HepG2 (cell line): ENCODE measurements around the gene RSPH9. TPM values are rescaled to one million over a fixed set of nuclear protein-coding genes. Genes with fewer than 3 reads are reported as not detected.

Experiments used
- ATAC-seq: fragments of 200-7000 bp; cut with Tn5 transposase; 3 replicates; pipeline ENCODE4 v1.9.1; 2020; ENCODE audit warnings: mild to moderate bottlenecking, moderate library complexity
- BruUV-seq: library from RNA; stranded (reverse); fragments of 400-500 nt; replicated peaks from 2 replicates; lab custom pipeline; 2021; lab: Mats Ljungman, UMichigan
- CTCF ChIA-PET: fragments of 300-600 bp; formaldehyde crosslinking; extraction: SDS; loops from one replicate; lab custom pipeline; 2021; ENCODE audit warnings: low total read pairs, inconsistent platforms, low intra/inter-chr PET ratio; lab: Yijun Ruan, JAX
- POLR2A ChIA-PET: fragments of 350-600 bp; sonication (Branson Sonifier 250); formaldehyde crosslinking; loops from one replicate; lab custom pipeline; 2020; ENCODE audit warnings: antibody characterized with exemption, inconsistent platforms; lab: Yijun Ruan, JAX
- DNase-seq: peaks from one replicate; pipeline ENCODE4 v3.0.0-alpha.2; 2015; ENCODE audit warnings: low spot score
- FAIRE-seq: peaks from 3 replicates; lab custom pipeline; 2011; peaks lifted over from hg19 to GRCh38; lab: Jason Lieb, UNC
- H2AFZ ChIP-seq: one replicate; pipeline ENCODE4 v1.6.1; 2011; ENCODE audit warnings: low read length, inconsistent platforms
- H3K27ac ChIP-seq: fragments of 300-600 bp; 3 replicates; pipeline ENCODE4 v1.8.0; 2011; ENCODE audit warnings: mixed run types, mild to moderate bottlenecking, mixed read lengths, low read length, inconsistent platforms; ENCODE audit not compliant: insufficient read depth; ENCODE audit errors: extremely low read length
- H3K27me3 ChIP-seq, 2 experiments: fragments of 200-600 bp in 1 of 2; 2 replicates in 1 of 2; 3 replicates in 1 of 2; pipeline versions ENCODE4 v1.6.0 to v1.8.0; 2011; ENCODE audit warnings: low read length in 2 of 2, mild to moderate bottlenecking in 2 of 2, moderate library complexity in 2 of 2, inconsistent platforms in 1 of 2; ENCODE audit not compliant: insufficient read depth in 2 of 2, control insufficient read depth in 1 of 2
- H3K36me3 ChIP-seq, 2 experiments: fragments of 200-600 bp in 1 of 2; replicated peaks in 1 of 2; 2 replicates in 1 of 2; 3 replicates in 1 of 2; pipeline versions ENCODE4 v1.5.1 to v1.8.0; 2011; ENCODE audit warnings: low read length in 2 of 2, inconsistent platforms in 1 of 2; ENCODE audit not compliant: insufficient read depth in 2 of 2, control insufficient read depth in 1 of 2
- H3K4me1 ChIP-seq: 2 replicates; pipeline ENCODE4 v1.5.1; 2012; ENCODE audit warnings: low read length, inconsistent platforms; ENCODE audit not compliant: insufficient read depth
- H3K4me2 ChIP-seq: 2 replicates; pipeline ENCODE4 v1.6.0; 2011; ENCODE audit warnings: low read depth, low read length, inconsistent platforms
- H3K4me3 ChIP-seq, 3 experiments: fragments of 200-600 bp in 1 of 3; sonication (generic), shearing (Covaris generic) in 1 of 3; replicated peaks in 1 of 3; 2 replicates each; pipeline ENCODE4 v1.5.1; 2011 to 2016; ENCODE audit warnings: low read length in 3 of 3, inconsistent platforms in 2 of 3, low read depth in 2 of 3, mild to moderate bottlenecking in 2 of 3, control low read depth in 1 of 3, mixed read lengths in 1 of 3; ENCODE audit not compliant: insufficient read depth in 1 of 3
- H3K79me2 ChIP-seq: one replicate; pipeline ENCODE4 v1.6.1; 2011; ENCODE audit warnings: low read length, inconsistent platforms; ENCODE audit not compliant: insufficient read depth
- H3K9ac ChIP-seq: 2 replicates; pipeline ENCODE4 v1.6.0; 2011; ENCODE audit warnings: mild to moderate bottlenecking, low read depth, low read length, inconsistent platforms; ENCODE audit not compliant: insufficient read depth
- H3K9me3 ChIP-seq: 2 replicates; pipeline ENCODE4 v1.5.1; 2012; ENCODE audit warnings: mild to moderate bottlenecking, low read length
- H4K20me1 ChIP-seq: 2 replicates; pipeline ENCODE4 v1.6.0; 2011; ENCODE audit warnings: inconsistent platforms, mild to moderate bottlenecking, low read length, moderate library complexity; ENCODE audit not compliant: insufficient read depth
- CBX5 ChIP-seq: sonication (generic); formaldehyde crosslinking; IDR thresholded peaks from 2 replicates; pipeline ENCODE4 v1.4.0; 2020; ENCODE audit warnings: missing genetic modification reagents, borderline replicate concordance
- CREM ChIP-seq, 2 experiments: sonication (generic) in 1 of 2; formaldehyde crosslinking in 1 of 2; IDR thresholded peaks; 2 replicates each; pipeline versions ENCODE4 v1.4.0 to v1.6.1; 2016 to 2020; ENCODE audit warnings: antibody characterized with exemption in 1 of 2, mild to moderate bottlenecking in 1 of 2, missing genetic modification reagents in 1 of 2
- POLR2G ChIP-seq: fragments of 200-400 bp; formaldehyde crosslinking; IDR thresholded peaks from 2 replicates; pipeline ENCODE4 v1.6.1; 2018; ENCODE audit warnings: mild to moderate bottlenecking, low read depth, low read length, moderate library complexity
- STAT5B ChIP-seq: sonication (generic); formaldehyde crosslinking; IDR thresholded peaks from 2 replicates; pipeline ENCODE4 v1.4.0; 2020; ENCODE audit warnings: missing genetic modification reagents
- WGBS: methylation state at CpG from one replicate; pipeline ENCODE4 v1.1.6; 2017; ENCODE audit warnings: low lambda C conversion rate; 5-methylcytosine and 5-hydroxymethylcytosine counted together
- in situ Hi-C: cut with HindIII; loops from 2 replicates; pipeline ENCODE4 v1.10.0; 2017; ENCODE audit warnings: low pct_unique_long_range_greater_than_20kb; ENCODE audit not compliant: extremely low pct_ligation_motif_present
- intact Hi-C: fragments of 100-400 bp; cut with micrococcal nuclease; formaldehyde crosslinking; loops from one replicate; pipeline ENCODE4 v1.10.0; 2022; ENCODE audit not compliant: unreplicated experiment
- polyA plus RNA-seq, 8 experiments: library from polyadenylated mRNA; depleted of rRNA in 3 of 8; stranded (reverse) in 7 of 8; unstranded in 1 of 8; fragments of >200 nt; fragmentation: Illumina TruSeq in 4 of 8; extraction: Trizol in 4 of 8; gene quantifications; 2 replicates each; pipeline versions ENCODE4 v1.2.1 to v1.2.3, GENCODE V29; 2011 to 2016; ENCODE audit warnings: low read depth in 4 of 8, missing spikeins in 1 of 8, mixed read lengths in 1 of 8; ENCODE audit not compliant: insufficient read depth in 1 of 8
- total RNA-seq, 5 experiments: library from RNA; depleted of rRNA; stranded (reverse); fragments of >200 nt; fragmentation: Illumina TruSeq; extraction: Trizol; gene quantifications; 2 replicates each; pipeline ENCODE4 v1.2.3, GENCODE V29; 2016; ENCODE audit warnings: low read depth in 1 of 5
- TF ChIP-seq, protein P1 (sequence below): sonication (generic); formaldehyde crosslinking; IDR thresholded peaks from 2 replicates; pipeline ENCODE4 v1.5.0; 2020; ENCODE audit warnings: missing genetic modification reagents

The RSPH9 gene
- total and polyA plus RNA-seq, 2 of the 13 experiments (the other 11 are each of a cell fraction or from before 2014, with no cell fraction given), result 0.04 TPM; not detected in 1

DNA sequence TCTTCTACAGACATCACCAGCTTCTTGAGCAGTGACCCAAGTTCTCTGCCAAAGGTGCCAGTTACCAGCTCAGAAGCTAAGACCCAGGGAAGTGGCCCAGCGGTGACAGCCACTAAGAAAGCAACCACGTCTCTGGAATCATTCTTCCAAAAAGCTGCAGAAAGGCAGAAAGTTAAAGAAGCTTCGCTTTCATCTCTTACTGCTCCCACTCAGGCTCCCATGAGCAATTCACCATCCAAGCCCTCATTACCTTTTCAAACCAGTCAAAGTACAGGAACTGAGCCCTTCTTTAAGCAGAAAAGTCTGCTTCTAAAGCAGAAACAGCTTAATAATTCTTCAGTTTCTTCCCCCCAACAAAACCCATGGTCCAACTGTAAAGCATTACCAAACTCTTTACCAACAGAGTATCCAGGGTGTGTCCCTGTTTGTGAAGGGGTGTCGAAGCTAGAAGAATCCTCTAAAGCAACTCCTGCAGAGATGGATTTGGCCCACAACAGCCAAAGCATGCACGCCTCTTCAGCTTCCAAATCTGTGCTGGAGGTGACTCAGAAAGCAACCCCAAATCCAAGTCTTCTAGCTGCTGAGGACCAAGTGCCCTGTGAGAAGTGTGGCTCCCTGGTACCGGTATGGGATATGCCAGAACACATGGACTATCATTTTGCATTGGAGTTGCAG is 31.0 kb upstream of the RSPH9 start:
- H3K9ac ChIP-seq, result no peak overlapping the region
- intact Hi-C loops (no loop called here), in situ Hi-C loops (no loop called here)
- no peaks in the 10 kb centered on the region for H3K27me3 ChIP-seq
- ChIA-PET POLR2A (interaction anchor here (1.9 to 3.9 kb wide), 2 partner anchors 13 to 16 kb away, joined by 10 to 32 read pairs; partner anchors contain the start of gene GTPBP2), CTCF (no interaction called here)
- no peak overlapping the region for H3K4me2 ChIP-seq
- peaks cover 9 to 49% of the 10 kb centered on the region in 2 experiments for H3K36me3 ChIP-seq
- no peaks in the 10 kb centered on the region for H3K9me3 ChIP-seq
- 0 out of 2 replicates have a peak, but pooled peaks cover 5% of the 10 kb centered on the region for H3K4me1 ChIP-seq
- H2AFZ ChIP-seq, result no peak overlapping the region
- H3K27ac ChIP-seq, result no peak overlapping the region
- H3K79me2 ChIP-seq, result no peaks in the 10 kb centered on the region
- no peak for DNase-seq
- no peak for FAIRE-seq
- TF ChIP-seq POLR2G (peak; percentile 33), CREM (IDR thresholded peaks at IDR 0.05) (no peak), CREM (CRISPR knock-in tag; IDR thresholded peaks at IDR 0.05) (no peak), STAT5B (CRISPR knock-in tag) (no peak)
- H3K4me3 ChIP-seq, result no peak overlapping the region
- no TSS peak for BruUV-seq
- no peak for ATAC-seq
- H4K20me1 ChIP-seq, result no peaks in the 10 kb centered on the region
- 97% methylated on average over 6 of the region's 6 CpGs for WGBS

DNA sequence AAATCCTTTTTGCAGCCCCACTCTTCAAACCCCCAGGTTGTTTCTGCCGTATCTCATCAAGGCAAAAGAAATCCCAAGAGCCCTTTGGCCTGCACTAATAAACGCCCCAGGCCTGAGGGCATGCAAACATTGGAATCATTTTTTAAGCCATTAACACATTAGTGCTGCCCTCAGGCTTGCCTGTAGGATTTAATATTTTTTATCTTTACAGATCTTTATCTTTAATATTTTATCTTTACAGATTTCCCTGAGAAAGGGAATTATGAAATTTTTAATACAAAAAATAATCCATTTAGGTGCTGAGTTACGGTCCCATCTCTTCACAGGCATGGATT is 30.5 kb upstream of the RSPH9 start:
- H3K27ac ChIP-seq, result no peak overlapping the region
- intact Hi-C loops (no loop called here), in situ Hi-C loops (no loop called here)
- no peak for FAIRE-seq
- H2AFZ ChIP-seq, result no peak overlapping the region
- TF ChIP-seq CBX5 (no peak), POLR2G (peak; percentile 0; the same call in 1 of the 2 replicates)
- TF ChIP-seq, protein P1, sequence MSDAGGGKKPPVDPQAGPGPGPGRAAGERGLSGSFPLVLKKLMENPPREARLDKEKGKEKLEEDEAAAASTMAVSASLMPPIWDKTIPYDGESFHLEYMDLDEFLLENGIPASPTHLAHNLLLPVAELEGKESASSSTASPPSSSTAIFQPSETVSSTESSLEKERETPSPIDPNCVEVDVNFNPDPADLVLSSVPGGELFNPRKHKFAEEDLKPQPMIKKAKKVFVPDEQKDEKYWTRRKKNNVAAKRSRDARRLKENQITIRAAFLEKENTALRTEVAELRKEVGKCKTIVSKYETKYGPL, result no peak
- DNase-seq, result no peak
- H3K4me3 ChIP-seq, result no peak overlapping the region
- no peak for ATAC-seq
- H4K20me1 ChIP-seq, result no peaks in the 10 kb centered on the region
- H3K79me2 ChIP-seq, result no peaks in the 10 kb centered on the region
- 95% methylated on average over 3 of the region's 3 CpGs for WGBS
- H3K9me3 ChIP-seq, result no peaks in the 10 kb centered on the region
- H3K4me1 ChIP-seq, result 0 out of 2 replicates have a peak, but pooled peaks cover 5% of the 10 kb centered on the region
- BruUV-seq, result no TSS peak
- H3K27me3 ChIP-seq, result no peaks in the 10 kb centered on the region
- no peak overlapping the region for H3K4me2 ChIP-seq
- POLR2A ChIA-PET, result interaction anchor here (1.9 to 3.9 kb wide), 2 partner anchors 12 to 15 kb away, joined by 10 to 32 read pairs; partner anchors contain the start of gene GTPBP2
- no peak overlapping the region for H3K9ac ChIP-seq
- peaks cover 9 to 44% of the 10 kb centered on the region in 2 experiments for H3K36me3 ChIP-seq
- CTCF ChIA-PET, result no interaction called here
